ENCODE results near the gene SCARB1. TPM values are rescaled to one million over a fixed set of nuclear protein-coding genes. Genes with fewer than 3 reads are reported as not detected.

The SCARB1 gene
- total RNA-seq, 1 donor from 2014 or later = 4.3 TPM

DNA sequence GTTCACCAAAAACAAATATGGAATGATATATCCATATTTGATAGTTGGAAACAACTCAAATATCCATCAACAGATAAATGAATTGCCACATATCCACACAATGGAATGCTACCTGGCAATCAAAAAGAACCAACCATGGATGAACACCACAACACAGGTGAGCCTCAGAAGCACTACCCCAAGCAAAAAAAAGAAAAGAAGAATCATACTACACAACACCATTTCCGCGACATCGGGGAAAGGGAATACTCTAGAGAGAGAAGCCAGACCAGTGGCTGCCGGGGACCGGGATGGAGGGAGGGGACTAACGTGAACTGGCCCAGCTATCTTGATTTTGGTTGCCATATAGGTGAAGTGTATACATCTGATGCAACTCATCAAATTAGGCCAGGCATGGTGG lies 41.4 kb downstream of the SCARB1 start:
- no peak for DNase-seq (ENCODE audit: low spot score)
- Histone ChIP-seq H3K79me2 (ENCODE audit: low read depth) (no peaks in the 10 kb centered on the region), H2AFZ (replicated peaks) (no peak overlapping the region), H3K27ac (no peak overlapping the region), H3K9ac (no peak overlapping the region), H3F3A (ENCODE audit: low read depth) (no peaks in the 10 kb centered on the region), H3K9me3 (ENCODE audit: low read depth) (no peaks in the 10 kb centered on the region), H3K4me1 (no peaks in the 10 kb centered on the region), H3K4me3 (no peak overlapping the region), H4K20me1 (ENCODE audit: low read depth) (no peaks in the 10 kb centered on the region), H3K36me3 (no peaks in the 10 kb centered on the region), H3K27me3 (no peaks in the 10 kb centered on the region), H3K4me2 (no peak overlapping the region)
- TF ChIP-seq, protein P1, sequence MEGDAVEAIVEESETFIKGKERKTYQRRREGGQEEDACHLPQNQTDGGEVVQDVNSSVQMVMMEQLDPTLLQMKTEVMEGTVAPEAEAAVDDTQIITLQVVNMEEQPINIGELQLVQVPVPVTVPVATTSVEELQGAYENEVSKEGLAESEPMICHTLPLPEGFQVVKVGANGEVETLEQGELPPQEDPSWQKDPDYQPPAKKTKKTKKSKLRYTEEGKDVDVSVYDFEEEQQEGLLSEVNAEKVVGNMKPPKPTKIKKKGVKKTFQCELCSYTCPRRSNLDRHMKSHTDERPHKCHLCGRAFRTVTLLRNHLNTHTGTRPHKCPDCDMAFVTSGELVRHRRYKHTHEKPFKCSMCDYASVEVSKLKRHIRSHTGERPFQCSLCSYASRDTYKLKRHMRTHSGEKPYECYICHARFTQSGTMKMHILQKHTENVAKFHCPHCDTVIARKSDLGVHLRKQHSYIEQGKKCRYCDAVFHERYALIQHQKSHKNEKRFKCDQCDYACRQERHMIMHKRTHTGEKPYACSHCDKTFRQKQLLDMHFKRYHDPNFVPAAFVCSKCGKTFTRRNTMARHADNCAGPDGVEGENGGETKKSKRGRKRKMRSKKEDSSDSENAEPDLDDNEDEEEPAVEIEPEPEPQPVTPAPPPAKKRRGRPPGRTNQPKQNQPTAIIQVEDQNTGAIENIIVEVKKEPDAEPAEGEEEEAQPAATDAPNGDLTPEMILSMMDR (IDR thresholded peaks at IDR 0.05) = no peak
- TF ChIP-seq EZH2 (IDR thresholded peaks at IDR 0.05) (no peak), EZH2phosphoT487 (IDR thresholded peaks at IDR 0.05) (no peak)
- H3K27ac Mint-ChIP-seq = no peak overlapping the region
- peaks cover 4% of the 10 kb centered on the region for H3K27me3 Mint-ChIP-seq (ENCODE audit: insufficient read depth, low read depth)
- H3K4me3 Mint-ChIP-seq = no peak overlapping the region
- H3K9me3 Mint-ChIP-seq = no peaks in the 10 kb centered on the region
- H3K4me1 Mint-ChIP-seq = peaks cover 21% of the 10 kb centered on the region
- peaks cover 2% of the 10 kb centered on the region for H3K36me3 Mint-ChIP-seq

DNA sequence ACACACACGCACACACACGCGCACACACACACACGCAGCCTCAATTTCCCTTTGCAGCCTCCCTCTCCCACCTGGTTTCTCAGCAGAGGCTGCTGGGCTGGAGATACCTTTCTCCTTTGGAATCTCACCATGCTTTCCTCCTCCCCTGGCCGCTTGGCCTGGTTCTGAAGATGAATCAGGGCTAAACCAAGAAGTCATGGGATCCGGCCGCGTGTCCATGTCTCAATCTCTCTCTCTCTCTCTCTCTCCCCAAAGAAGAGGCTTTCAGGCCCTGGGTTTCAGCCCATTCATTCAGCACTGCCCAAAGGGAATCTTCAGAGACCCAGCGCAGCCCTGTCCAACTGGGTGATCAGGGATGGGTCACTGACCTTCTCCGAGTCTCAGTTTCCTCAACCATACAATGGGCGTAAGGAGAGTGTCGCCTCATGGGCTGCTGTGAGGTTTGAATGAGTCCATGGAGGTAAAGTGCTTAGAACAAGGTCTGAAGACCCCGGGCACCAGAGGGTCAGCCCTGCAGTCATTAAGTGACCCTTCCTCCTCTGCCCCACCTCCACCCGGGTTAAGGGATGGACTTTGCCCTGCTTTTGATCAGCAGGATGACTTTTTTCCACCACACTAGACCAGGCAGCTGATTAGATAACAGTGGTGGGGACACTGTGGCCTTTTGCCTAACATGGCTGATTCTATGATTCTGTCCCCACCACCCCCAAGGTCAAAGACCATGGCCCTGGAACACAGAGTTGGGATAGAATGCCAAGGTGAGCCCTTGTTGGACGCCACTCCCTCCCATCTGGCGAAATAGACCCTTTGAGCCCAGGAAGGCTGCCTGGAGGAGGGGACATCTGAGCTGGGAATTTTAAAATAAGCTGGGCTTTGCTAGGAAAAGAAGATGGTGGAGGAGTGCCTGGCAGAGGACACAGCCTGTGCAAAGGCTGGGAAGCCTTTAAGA lies 42.1 kb downstream of the SCARB1 start:
- H3K4me3 Mint-ChIP-seq = no peak overlapping the region
- no peaks in the 10 kb centered on the region for H3K79me2 ChIP-seq (ENCODE audit: low read depth)

DNA sequence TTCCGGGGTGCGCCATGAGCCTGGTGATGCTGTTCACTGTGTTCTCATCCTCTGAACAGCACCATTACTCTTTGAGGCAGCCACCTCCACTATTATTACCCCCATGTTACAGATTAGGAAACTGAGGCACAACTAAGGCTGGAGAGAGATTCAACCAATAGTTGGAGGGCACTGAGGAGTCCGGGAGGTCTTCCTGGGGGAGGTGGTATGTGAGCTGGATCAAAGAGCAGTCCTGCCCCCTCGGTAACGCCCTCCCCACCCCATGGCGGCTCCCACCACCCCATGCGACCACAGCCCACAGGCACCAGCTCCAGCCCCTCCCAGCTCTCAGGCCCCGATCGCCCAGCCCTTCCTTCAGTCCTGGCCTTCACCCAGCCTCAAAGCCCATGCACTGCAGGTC lies 43.5 kb downstream of the SCARB1 start:
- H3K4me1 Mint-ChIP-seq = peaks cover 20% of the 10 kb centered on the region
- Histone ChIP-seq H3K79me2 (ENCODE audit: low read depth) (no peaks in the 10 kb centered on the region), H3K4me3 (no peak overlapping the region), H3K9ac (no peak overlapping the region), H3F3A (ENCODE audit: low read depth) (no peaks in the 10 kb centered on the region), H3K27me3 (no peaks in the 10 kb centered on the region), H3K4me2 (no peak overlapping the region), H3K9me3 (ENCODE audit: low read depth) (no peaks in the 10 kb centered on the region), H4K20me1 (ENCODE audit: low read depth) (no peaks in the 10 kb centered on the region), H3K36me3 (no peaks in the 10 kb centered on the region), H3K4me1 (peaks cover 8% of the 10 kb centered on the region), H3K27ac (no peak overlapping the region), H2AFZ (replicated peaks) (no peak overlapping the region)
- no peak overlapping the region for H3K4me3 Mint-ChIP-seq
- H3K27ac Mint-ChIP-seq = no peak overlapping the region
- H3K9me3 Mint-ChIP-seq = no peaks in the 10 kb centered on the region
- TF ChIP-seq EZH2 (IDR thresholded peaks at IDR 0.05) = no peak
- TF ChIP-seq EZH2phosphoT487 (IDR thresholded peaks at IDR 0.05) = no peak
- TF ChIP-seq, protein P1 (IDR thresholded peaks at IDR 0.05) = no peak
- H3K36me3 Mint-ChIP-seq = peaks cover 5% of the 10 kb centered on the region
- H3K27me3 Mint-ChIP-seq (ENCODE audit: insufficient read depth, low read depth) = peaks cover 4% of the 10 kb centered on the region
- no peak for DNase-seq (ENCODE audit: low spot score)

More for the DNA sequence above, 42.1 kb downstream of the SCARB1 start:
- TF ChIP-seq, protein P1 (IDR thresholded peaks at IDR 0.05) = no peak
- no peak for TF ChIP-seq EZH2 (IDR thresholded peaks at IDR 0.05)
- TF ChIP-seq EZH2phosphoT487 (IDR thresholded peaks at IDR 0.05) = no peak
- Histone ChIP-seq H3K9me3 (ENCODE audit: low read depth) (no peaks in the 10 kb centered on the region), H3K36me3 (no peaks in the 10 kb centered on the region), H3K4me3 (no peak overlapping the region), H2AFZ (replicated peaks) (no peak overlapping the region), H3K27ac (no peak overlapping the region), H3F3A (ENCODE audit: low read depth) (no peaks in the 10 kb centered on the region), H3K4me1 (no peaks in the 10 kb centered on the region), H3K9ac (no peak overlapping the region), H4K20me1 (ENCODE audit: low read depth) (no peaks in the 10 kb centered on the region), H3K4me2 (no peak overlapping the region), H3K27me3 (no peaks in the 10 kb centered on the region)
- Mint-ChIP-seq H3K36me3 (peaks cover 2% of the 10 kb centered on the region), H3K4me1 (peaks cover 17% of the 10 kb centered on the region), H3K27ac (no peak overlapping the region), H3K9me3 (no peaks in the 10 kb centered on the region), H3K27me3 (ENCODE audit: insufficient read depth, low read depth) (peaks cover 4% of the 10 kb centered on the region)
- no peak for DNase-seq (ENCODE audit: low spot score)

Measured in neural progenitor cell (in vitro differentiated cells).